HepG2 (cell line): ENCODE results near the gene TMCO4. TPM values are rescaled to one million over a fixed set of nuclear protein-coding genes. Genes with fewer than 3 reads are reported as not detected.

Experiments used
- ATAD3A ChIP-seq: sonication (generic); formaldehyde crosslinking; IDR thresholded peaks from 2 replicates; pipeline ENCODE4 v1.4.0; 2020; ENCODE audit warnings: missing genetic modification reagents
- EEA1 ChIP-seq: sonication (generic); formaldehyde crosslinking; IDR thresholded peaks from 2 replicates; pipeline ENCODE4 v1.5.1; 2020; ENCODE audit warnings: mild to moderate bottlenecking, missing genetic modification reagents, borderline replicate concordance
- PLRG1 ChIP-seq: fragments of 450-650 bp; conservative IDR thresholded peaks from 2 replicates; pipeline ENCODE4 v1.6.1; 2016
- PRDM10 ChIP-seq: sonication (generic); formaldehyde crosslinking; IDR thresholded peaks from 2 replicates; pipeline ENCODE4 v1.4.0; 2020; ENCODE audit warnings: low read depth, missing genetic modification reagents
- PRMT3 ChIP-seq: sonication (generic); formaldehyde crosslinking; IDR thresholded peaks from 2 replicates; pipeline ENCODE4 v1.8.1; 2022; ENCODE audit warnings: low read depth, mild to moderate bottlenecking, moderate library complexity, missing genetic modification reagents, borderline replicate concordance
- RXRA ChIP-seq: sonication (generic); formaldehyde crosslinking; IDR thresholded peaks from 2 replicates; pipeline ENCODE4 v1.5.1; 2020; ENCODE audit warnings: missing genetic modification reagents
- THAP9 ChIP-seq: sonication (generic); formaldehyde crosslinking; IDR thresholded peaks from 2 replicates; pipeline ENCODE4; 2020; ENCODE audit warnings: missing genetic modification reagents, mild to moderate bottlenecking, borderline replicate concordance
- XRCC5 ChIP-seq: fragments of 200-400 bp; formaldehyde crosslinking; optimal IDR thresholded peaks from 2 replicates; pipeline ENCODE3; 2017; ENCODE audit warnings: mild to moderate bottlenecking, low read length
- ZNF12 ChIP-seq: sonication (generic); formaldehyde crosslinking; IDR thresholded peaks from 2 replicates; pipeline ENCODE4 v1.5.0; 2020; ENCODE audit warnings: missing genetic modification reagents
- ZNF713 ChIP-seq: sonication (generic); formaldehyde crosslinking; IDR thresholded peaks from 2 replicates; pipeline ENCODE4 v1.4.0; 2020; ENCODE audit warnings: mild to moderate bottlenecking, missing genetic modification reagents
- ZNF839 ChIP-seq: sonication (generic); formaldehyde crosslinking; IDR thresholded peaks from 2 replicates; pipeline ENCODE4 v1.4.0; 2020; ENCODE audit warnings: missing genetic modification reagents, mild to moderate bottlenecking, borderline replicate concordance
- ZNF878 ChIP-seq: sonication (generic); formaldehyde crosslinking; IDR thresholded peaks from 2 replicates; pipeline ENCODE4 v1.8.1; 2023; ENCODE audit warnings: mild to moderate bottlenecking, missing genetic modification reagents, moderate library complexity
- ZSCAN5A ChIP-seq: sonication (generic); formaldehyde crosslinking; IDR thresholded peaks from 2 replicates; pipeline ENCODE4 v1.8.0; 2022; ENCODE audit warnings: mild to moderate bottlenecking, missing genetic modification reagents, borderline replicate concordance
- polyA plus RNA-seq, 8 experiments: library from polyadenylated mRNA; depleted of rRNA in 3 of 8; stranded (reverse) in 7 of 8; unstranded in 1 of 8; fragments of >200 nt; fragmentation: Illumina TruSeq in 4 of 8; extraction: Trizol in 4 of 8; gene quantifications; 2 replicates each; pipeline versions ENCODE4 v1.2.1 to v1.2.3, GENCODE V29; 2011 to 2016; ENCODE audit warnings: low read depth in 4 of 8, missing spikeins in 1 of 8, mixed read lengths in 1 of 8; ENCODE audit not compliant: insufficient read depth in 1 of 8
- total RNA-seq, 5 experiments: library from RNA; depleted of rRNA; stranded (reverse); fragments of >200 nt; fragmentation: Illumina TruSeq; extraction: Trizol; gene quantifications; 2 replicates each; pipeline ENCODE4 v1.2.3, GENCODE V29; 2016; ENCODE audit warnings: low read depth in 1 of 5

Gene TMCO4
- total and polyA plus RNA-seq, 2 of the 13 experiments (the other 11 are each of a cell fraction or from before 2014, with no cell fraction given), result 2.1 to 4.1 TPM

- no peak for TF ChIP-seq ZSCAN5A (CRISPR knock-in tag)
- TF ChIP-seq EEA1, result no peak
- TF ChIP-seq ZNF878, result no peak
- TF ChIP-seq ATAD3A (CRISPR knock-in tag), result no peak
- no peak for TF ChIP-seq ZNF12 (CRISPR knock-in tag)
- TF ChIP-seq RXRA (CRISPR knock-in tag), result no peak
- no peak for TF ChIP-seq THAP9
- TF ChIP-seq ZNF839 (CRISPR knock-in tag), result no peak
- TF ChIP-seq PRMT3 (CRISPR knock-in tag), result no peak
- no peak for TF ChIP-seq PRDM10 (CRISPR knock-in tag)
- TF ChIP-seq PLRG1, result no peak
- TF ChIP-seq ZNF713 (CRISPR knock-in tag), result no peak
- TF ChIP-seq XRCC5, result no peak
Measured at GRCh38 chr1:19709260-19709793, 90.4 kb downstream of the TMCO4 start (continued).
